ENCODE results near the gene KANK2. TPM values are rescaled to one million over a fixed set of nuclear protein-coding genes. Genes with fewer than 3 reads are reported as not detected.

The KANK2 gene
- total and polyA plus RNA-seq, 2 experiments from 2014 or later: 15.9 to 65.4 TPM

DNA sequence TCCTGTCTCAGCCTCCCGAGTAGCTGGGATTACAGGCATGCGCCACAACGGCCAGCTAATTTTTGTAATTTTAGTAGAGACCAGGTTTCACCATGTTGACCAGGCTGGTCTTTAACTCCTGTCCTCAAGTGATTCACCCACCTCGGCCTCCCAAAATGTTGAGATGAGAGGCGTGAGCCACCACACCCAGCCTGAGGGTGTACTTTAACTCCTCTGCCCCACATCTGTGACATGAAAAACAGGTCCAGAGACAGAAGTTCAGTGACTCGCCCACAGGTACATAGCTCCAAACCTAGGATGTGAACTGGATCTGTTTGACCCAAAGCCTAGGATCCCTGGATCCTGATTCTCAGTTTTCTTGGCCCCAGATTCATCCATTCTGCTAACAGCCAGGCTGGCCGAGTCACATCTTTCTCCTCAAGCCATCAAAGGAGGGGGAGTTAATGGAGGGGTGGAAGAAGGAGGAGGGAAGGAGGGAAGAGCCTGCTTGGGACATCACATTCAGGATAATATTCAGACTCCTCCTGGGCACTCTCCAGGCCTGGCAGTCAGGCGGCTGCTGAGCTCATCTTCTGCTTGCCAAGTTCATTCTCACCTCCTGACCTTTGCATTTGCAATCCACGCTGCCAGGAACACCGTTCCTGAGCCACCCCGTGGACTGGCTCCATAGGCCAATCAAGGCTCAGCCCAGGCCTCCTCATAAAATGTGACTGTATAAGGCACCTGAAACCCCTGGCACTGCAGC, 44.9 kb downstream of the KANK2 start (continued):
- TF ChIP-seq, protein P1, sequence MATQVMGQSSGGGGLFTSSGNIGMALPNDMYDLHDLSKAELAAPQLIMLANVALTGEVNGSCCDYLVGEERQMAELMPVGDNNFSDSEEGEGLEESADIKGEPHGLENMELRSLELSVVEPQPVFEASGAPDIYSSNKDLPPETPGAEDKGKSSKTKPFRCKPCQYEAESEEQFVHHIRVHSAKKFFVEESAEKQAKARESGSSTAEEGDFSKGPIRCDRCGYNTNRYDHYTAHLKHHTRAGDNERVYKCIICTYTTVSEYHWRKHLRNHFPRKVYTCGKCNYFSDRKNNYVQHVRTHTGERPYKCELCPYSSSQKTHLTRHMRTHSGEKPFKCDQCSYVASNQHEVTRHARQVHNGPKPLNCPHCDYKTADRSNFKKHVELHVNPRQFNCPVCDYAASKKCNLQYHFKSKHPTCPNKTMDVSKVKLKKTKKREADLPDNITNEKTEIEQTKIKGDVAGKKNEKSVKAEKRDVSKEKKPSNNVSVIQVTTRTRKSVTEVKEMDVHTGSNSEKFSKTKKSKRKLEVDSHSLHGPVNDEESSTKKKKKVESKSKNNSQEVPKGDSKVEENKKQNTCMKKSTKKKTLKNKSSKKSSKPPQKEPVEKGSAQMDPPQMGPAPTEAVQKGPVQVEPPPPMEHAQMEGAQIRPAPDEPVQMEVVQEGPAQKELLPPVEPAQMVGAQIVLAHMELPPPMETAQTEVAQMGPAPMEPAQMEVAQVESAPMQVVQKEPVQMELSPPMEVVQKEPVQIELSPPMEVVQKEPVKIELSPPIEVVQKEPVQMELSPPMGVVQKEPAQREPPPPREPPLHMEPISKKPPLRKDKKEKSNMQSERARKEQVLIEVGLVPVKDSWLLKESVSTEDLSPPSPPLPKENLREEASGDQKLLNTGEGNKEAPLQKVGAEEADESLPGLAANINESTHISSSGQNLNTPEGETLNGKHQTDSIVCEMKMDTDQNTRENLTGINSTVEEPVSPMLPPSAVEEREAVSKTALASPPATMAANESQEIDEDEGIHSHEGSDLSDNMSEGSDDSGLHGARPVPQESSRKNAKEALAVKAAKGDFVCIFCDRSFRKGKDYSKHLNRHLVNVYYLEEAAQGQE (IDR thresholded peaks at IDR 0.05; ENCODE audit: unreplicated experiment): no peak
- TF ChIP-seq, protein P2, sequence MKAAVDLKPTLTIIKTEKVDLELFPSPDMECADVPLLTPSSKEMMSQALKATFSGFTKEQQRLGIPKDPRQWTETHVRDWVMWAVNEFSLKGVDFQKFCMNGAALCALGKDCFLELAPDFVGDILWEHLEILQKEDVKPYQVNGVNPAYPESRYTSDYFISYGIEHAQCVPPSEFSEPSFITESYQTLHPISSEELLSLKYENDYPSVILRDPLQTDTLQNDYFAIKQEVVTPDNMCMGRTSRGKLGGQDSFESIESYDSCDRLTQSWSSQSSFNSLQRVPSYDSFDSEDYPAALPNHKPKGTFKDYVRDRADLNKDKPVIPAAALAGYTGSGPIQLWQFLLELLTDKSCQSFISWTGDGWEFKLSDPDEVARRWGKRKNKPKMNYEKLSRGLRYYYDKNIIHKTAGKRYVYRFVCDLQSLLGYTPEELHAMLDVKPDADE (IDR thresholded peaks at IDR 0.05): no peak
- no peak for TF ChIP-seq JUNB (IDR thresholded peaks at IDR 0.05; ENCODE audit: unreplicated experiment)

GRCh38 chr19:11151181-11151580, 46.2 kb downstream of the KANK2 start:
- Histone ChIP-seq H3K79me2 (replicated peaks; ENCODE audit: insufficient read depth) (peaks cover 36% of the 10 kb centered on the region), H3K27ac (ENCODE audit: low read depth) (0 out of 2 replicates have a peak overlapping the region, but pooled peaks have one; percentile 66), H3K4me3 (no peak overlapping the region), H3K4me1 (ENCODE audit: insufficient read depth) (peaks cover 8% of the 10 kb centered on the region; the same call in 1 of the 2 replicates), H3F3A (replicated peaks; ENCODE audit: low read depth) (0 out of 2 replicates have a peak, but pooled peaks cover 3% of the 10 kb centered on the region), H4K20me1 (replicated peaks; ENCODE audit: insufficient read depth) (no peaks in the 10 kb centered on the region; the same call in 1 of the 2 replicates), H3K27me3 (ENCODE audit: insufficient read depth) (no peaks in the 10 kb centered on the region), H3K9me2 (ENCODE audit: insufficient read depth) (no peaks in the 10 kb centered on the region), H3K4me2 (no peak overlapping the region), H2AFZ (no peak overlapping the region), H3K36me3 (ENCODE audit: insufficient read depth) (peaks cover 4% of the 10 kb centered on the region; the same call in 1 of the 2 replicates)
- TF ChIP-seq ZNF114 (CRISPR knock-in tag; IDR thresholded peaks at IDR 0.05): no peak
- no peak for TF ChIP-seq CTCF (conservative IDR thresholded peaks at IDR 0.05; ENCODE audit: low read depth in 2 of 2)
- TF ChIP-seq ZNF331 (CRISPR knock-in tag; IDR thresholded peaks at IDR 0.05; ENCODE audit: low read depth): no peak
- no peak for TF ChIP-seq POLR2AphosphoS5 (IDR thresholded peaks at IDR 0.05; ENCODE audit: low read depth)
- TF ChIP-seq NANOG (IDR thresholded peaks at IDR 0.05; ENCODE audit: borderline replicate concordance): no peak
- Mint-ChIP-seq H3K4me3 (no peak overlapping the region), H3K27ac (no peak overlapping the region), H3K4me1 (peaks cover 8% of the 10 kb centered on the region), H3K27me3 (ENCODE audit: insufficient read depth, low read depth, poor library complexity) (peaks cover 14% of the 10 kb centered on the region), H3K9me3 (no peaks in the 10 kb centered on the region; the same call in 1 of the 3 replicates), H3K36me3 (ENCODE audit: low read depth) (peaks cover 46% of the 10 kb centered on the region)
- ATAC-seq (no peak), DNase-seq (ENCODE audit: low spot score) (no peak)

Data from GM23338 (cell line).